Breast epithelium (tissue), 3 donors: Measurements from ENCODE around the gene CCDC170.

Source experiments
- POLR2A ChIP-seq: fragments of 450-650 bp; IDR thresholded peaks from one replicate; pipeline ENCODE4 v1.6.1; 2016; ENCODE audit warnings: antibody characterized with exemption, mild to moderate bottlenecking, moderate library complexity
- TF ChIP-seq, protein P1 (sequence below), 3 donors: fragments of 450-650 bp; IDR thresholded peaks; one replicate each; pipeline ENCODE4 v1.5.1; 2016 to 2017; ENCODE audit warnings: antibody characterized with exemption in 3 of 3, mild to moderate bottlenecking in 3 of 3, moderate library complexity in 3 of 3

GRCh38 chr6:151498327-151498726 is 4.5 kb downstream of the CCDC170 start:
- TF ChIP-seq, protein P1, sequence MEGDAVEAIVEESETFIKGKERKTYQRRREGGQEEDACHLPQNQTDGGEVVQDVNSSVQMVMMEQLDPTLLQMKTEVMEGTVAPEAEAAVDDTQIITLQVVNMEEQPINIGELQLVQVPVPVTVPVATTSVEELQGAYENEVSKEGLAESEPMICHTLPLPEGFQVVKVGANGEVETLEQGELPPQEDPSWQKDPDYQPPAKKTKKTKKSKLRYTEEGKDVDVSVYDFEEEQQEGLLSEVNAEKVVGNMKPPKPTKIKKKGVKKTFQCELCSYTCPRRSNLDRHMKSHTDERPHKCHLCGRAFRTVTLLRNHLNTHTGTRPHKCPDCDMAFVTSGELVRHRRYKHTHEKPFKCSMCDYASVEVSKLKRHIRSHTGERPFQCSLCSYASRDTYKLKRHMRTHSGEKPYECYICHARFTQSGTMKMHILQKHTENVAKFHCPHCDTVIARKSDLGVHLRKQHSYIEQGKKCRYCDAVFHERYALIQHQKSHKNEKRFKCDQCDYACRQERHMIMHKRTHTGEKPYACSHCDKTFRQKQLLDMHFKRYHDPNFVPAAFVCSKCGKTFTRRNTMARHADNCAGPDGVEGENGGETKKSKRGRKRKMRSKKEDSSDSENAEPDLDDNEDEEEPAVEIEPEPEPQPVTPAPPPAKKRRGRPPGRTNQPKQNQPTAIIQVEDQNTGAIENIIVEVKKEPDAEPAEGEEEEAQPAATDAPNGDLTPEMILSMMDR (IDR thresholded peaks at IDR 0.05): no peak
- TF ChIP-seq POLR2A: no peak
